Suprapubic skin (tissue), 4 donors: ENCODE measurements around the gene MUCL3. TPM values are rescaled to one million over a fixed set of nuclear protein-coding genes. Genes with fewer than 3 reads are reported as not detected.

ENCODE experiments used
- DNase-seq, 2 donors: peaks; one replicate each; pipeline ENCODE4 v3.0.0-alpha.2; 2019; ENCODE audit warnings: low spot score in 2 of 2
- H3K27ac ChIP-seq: fragments of 200-600 bp; sonication (generic); one replicate; pipeline ENCODE4 v1.5.1; 2019
- H3K27me3 ChIP-seq: fragments of 200-600 bp; sonication (generic); one replicate; pipeline ENCODE4 v1.5.1; 2019
- H3K36me3 ChIP-seq: fragments of 200-600 bp; sonication (generic); one replicate; pipeline ENCODE4 v1.5.1; 2019
- H3K4me1 ChIP-seq: fragments of 200-600 bp; sonication (generic); one replicate; pipeline ENCODE4 v1.5.1; 2019
- H3K4me3 ChIP-seq: fragments of 200-600 bp; sonication (generic); one replicate; pipeline ENCODE4 v1.5.1; 2019; ENCODE audit warnings: mild to moderate bottlenecking
- H3K9me3 ChIP-seq: fragments of 200-600 bp; sonication (generic); one replicate; pipeline ENCODE4 v1.5.1; 2019
- EP300 ChIP-seq: sonication (generic); formaldehyde crosslinking; IDR thresholded peaks from one replicate; pipeline ENCODE4 v1.6.1; 2017; ENCODE audit warnings: antibody characterized with exemption
- POLR2A ChIP-seq, 2 donors: fragments of 450-650 bp; IDR thresholded peaks; one replicate each; pipeline ENCODE4 v1.6.1; 2017; ENCODE audit warnings: antibody characterized with exemption in 2 of 2, mild to moderate bottlenecking in 2 of 2, moderate library complexity in 2 of 2
- POLR2AphosphoS5 ChIP-seq, 3 donors: sonication (generic); formaldehyde crosslinking; IDR thresholded peaks; one replicate each; pipeline ENCODE4 v1.6.1; 2017; ENCODE audit warnings: antibody characterized with exemption in 3 of 3
- WGBS: methylation state at CpG from one replicate; pipeline ENCODE4 v1.1.5; 2018; 5-methylcytosine and 5-hydroxymethylcytosine counted together
- total RNA-seq, 4 donors: library from RNA; depleted of rRNA; stranded (reverse); fragments of >200 nt; gene quantifications; one replicate each; pipeline ENCODE4 v1.1.0, GENCODE V29; 2016
- TF ChIP-seq, protein P1 (sequence below), 2 donors: fragments of 200-600 bp in 1 of 2; fragments of 450-650 bp in 1 of 2; sonication (generic) in 1 of 2; IDR thresholded peaks; one replicate each; pipeline ENCODE4 v1.5.1; 2016 to 2019; ENCODE audit warnings: antibody characterized with exemption in 2 of 2, mild to moderate bottlenecking in 1 of 2, moderate library complexity in 1 of 2

The MUCL3 gene
- total RNA-seq, 4 donors from 2014 or later = not detected

DNA sequence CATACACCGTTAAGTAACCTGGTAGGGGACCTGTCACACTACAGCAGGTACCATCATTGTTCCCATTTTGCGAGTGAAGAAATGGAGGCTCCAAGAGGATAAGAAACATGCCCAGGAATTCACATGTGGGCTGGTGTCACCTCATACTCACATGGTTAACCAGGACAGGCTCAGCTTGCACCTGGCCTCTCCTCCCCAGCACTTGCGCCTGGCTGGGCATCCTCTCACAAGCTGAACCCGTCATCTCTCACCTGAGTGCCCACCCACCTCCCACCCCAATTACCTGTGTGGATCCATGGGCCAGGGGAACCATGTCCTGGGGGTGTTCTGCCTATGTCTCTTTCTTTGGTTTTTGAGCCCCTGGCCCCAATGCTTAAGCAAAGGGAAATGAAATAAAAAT, 10.3 kb upstream of the MUCL3 start:
- no peak overlapping the region for H3K4me3 ChIP-seq
- TF ChIP-seq POLR2AphosphoS5 (IDR thresholded peaks at IDR 0.05) (no peak), POLR2A (IDR thresholded peaks at IDR 0.05) (no peak), EP300 (no peak)
- TF ChIP-seq, protein P1, sequence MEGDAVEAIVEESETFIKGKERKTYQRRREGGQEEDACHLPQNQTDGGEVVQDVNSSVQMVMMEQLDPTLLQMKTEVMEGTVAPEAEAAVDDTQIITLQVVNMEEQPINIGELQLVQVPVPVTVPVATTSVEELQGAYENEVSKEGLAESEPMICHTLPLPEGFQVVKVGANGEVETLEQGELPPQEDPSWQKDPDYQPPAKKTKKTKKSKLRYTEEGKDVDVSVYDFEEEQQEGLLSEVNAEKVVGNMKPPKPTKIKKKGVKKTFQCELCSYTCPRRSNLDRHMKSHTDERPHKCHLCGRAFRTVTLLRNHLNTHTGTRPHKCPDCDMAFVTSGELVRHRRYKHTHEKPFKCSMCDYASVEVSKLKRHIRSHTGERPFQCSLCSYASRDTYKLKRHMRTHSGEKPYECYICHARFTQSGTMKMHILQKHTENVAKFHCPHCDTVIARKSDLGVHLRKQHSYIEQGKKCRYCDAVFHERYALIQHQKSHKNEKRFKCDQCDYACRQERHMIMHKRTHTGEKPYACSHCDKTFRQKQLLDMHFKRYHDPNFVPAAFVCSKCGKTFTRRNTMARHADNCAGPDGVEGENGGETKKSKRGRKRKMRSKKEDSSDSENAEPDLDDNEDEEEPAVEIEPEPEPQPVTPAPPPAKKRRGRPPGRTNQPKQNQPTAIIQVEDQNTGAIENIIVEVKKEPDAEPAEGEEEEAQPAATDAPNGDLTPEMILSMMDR (IDR thresholded peaks at IDR 0.05) = no peak
- H3K9me3 ChIP-seq = no peaks in the 10 kb centered on the region
- H3K27ac ChIP-seq = no peak overlapping the region
- no peak for DNase-seq
- H3K27me3 ChIP-seq = no peaks in the 10 kb centered on the region
- H3K4me1 ChIP-seq = no peaks in the 10 kb centered on the region
- WGBS = 96% methylated on average over 4 of the region's 4 CpGs
- H3K36me3 ChIP-seq = peaks cover 15% of the 10 kb centered on the region

DNA sequence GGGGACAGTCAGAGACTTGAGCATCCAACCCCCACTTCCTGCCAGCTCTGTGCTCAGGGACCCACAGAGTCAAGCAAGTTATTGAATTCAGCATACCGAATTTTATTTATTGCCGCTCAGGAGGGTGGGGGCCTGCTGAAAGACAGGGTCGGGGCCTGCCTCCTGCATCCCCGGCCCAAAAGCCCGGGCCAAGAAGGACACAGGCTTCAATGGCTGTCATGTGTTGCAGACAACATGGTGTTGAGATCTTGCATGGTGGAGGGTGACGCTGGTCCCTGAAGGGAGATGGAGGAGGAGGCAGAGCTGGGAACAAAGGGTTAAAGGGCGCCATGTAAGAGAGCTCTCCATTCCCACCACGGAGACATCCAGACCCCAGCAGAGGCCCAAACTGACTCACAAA, 9.5 kb upstream of the MUCL3 start:
- Histone ChIP-seq H3K27ac (no peak overlapping the region), H3K36me3 (peaks cover 7% of the 10 kb centered on the region), H3K4me1 (no peaks in the 10 kb centered on the region), H3K27me3 (no peaks in the 10 kb centered on the region), H3K9me3 (no peaks in the 10 kb centered on the region), H3K4me3 (no peak overlapping the region)
- 64% methylated on average over 8 of the region's 8 CpGs for WGBS
- no peak for DNase-seq
- TF ChIP-seq POLR2AphosphoS5 (IDR thresholded peaks at IDR 0.05) (no peak), EP300 (no peak), POLR2A (IDR thresholded peaks at IDR 0.05) (no peak)
- TF ChIP-seq, protein P1 (IDR thresholded peaks at IDR 0.05) = no peak

DNA sequence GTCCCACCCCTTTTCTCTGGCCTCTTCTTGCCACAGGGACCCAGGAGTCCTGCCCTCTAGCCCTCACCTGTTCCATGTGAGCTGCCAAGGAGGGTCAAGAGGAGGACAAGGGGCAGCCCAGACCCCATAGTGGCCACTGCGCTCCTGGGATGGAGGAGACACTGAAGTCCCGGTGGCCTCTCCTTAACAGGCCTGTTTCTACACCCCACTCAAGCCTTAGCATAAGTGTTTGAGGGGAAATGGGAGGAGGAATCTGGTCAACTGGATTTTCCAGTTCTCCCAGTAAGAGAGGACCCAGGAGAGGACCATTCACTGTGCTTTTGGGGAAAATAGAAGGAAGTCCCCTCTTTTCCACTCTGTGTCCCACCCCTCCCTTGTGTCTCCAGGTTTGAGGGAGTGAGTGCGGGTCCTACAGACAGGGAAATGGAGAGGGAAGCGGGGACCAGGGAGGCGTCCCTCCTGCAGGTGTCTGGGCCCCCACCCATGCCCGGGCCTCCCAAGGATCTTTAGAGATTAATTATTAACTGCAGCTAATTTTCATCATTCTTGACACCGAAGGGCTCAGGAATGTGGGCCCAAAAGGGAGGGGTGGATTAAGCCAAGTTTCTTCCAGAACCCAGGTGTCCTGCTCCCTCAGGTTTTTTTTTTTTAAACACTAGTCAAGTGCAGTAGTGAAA, 8.7 kb upstream of the MUCL3 start, which contains the start of gene SFTA2:
Gene SFTA2, minus strand, starts transcription at position 202 of the 677 bp plus-strand sequence. Its CDS starts 74 bp downstream, at position 128.
- 84% methylated on average over 7 of the region's 7 CpGs for WGBS
- H3K4me3 ChIP-seq = no peak within 1 kb of the TSS
- DNase-seq = no peak
- TF ChIP-seq EP300 = no peak
- no peak for TF ChIP-seq POLR2AphosphoS5 (IDR thresholded peaks at IDR 0.05)
- TF ChIP-seq POLR2A (IDR thresholded peaks at IDR 0.05) = no peak
- TF ChIP-seq, protein P1 (IDR thresholded peaks at IDR 0.05) = no peak
- no peaks in the 10 kb centered on the region for H3K27me3 ChIP-seq
- H3K9me3 ChIP-seq = no peaks in the 10 kb centered on the region
- H3K4me1 ChIP-seq = no peaks in the 10 kb centered on the region
- H3K36me3 ChIP-seq = no peaks in the 10 kb centered on the region
- no peak within 1 kb of the TSS for H3K27ac ChIP-seq

DNA sequence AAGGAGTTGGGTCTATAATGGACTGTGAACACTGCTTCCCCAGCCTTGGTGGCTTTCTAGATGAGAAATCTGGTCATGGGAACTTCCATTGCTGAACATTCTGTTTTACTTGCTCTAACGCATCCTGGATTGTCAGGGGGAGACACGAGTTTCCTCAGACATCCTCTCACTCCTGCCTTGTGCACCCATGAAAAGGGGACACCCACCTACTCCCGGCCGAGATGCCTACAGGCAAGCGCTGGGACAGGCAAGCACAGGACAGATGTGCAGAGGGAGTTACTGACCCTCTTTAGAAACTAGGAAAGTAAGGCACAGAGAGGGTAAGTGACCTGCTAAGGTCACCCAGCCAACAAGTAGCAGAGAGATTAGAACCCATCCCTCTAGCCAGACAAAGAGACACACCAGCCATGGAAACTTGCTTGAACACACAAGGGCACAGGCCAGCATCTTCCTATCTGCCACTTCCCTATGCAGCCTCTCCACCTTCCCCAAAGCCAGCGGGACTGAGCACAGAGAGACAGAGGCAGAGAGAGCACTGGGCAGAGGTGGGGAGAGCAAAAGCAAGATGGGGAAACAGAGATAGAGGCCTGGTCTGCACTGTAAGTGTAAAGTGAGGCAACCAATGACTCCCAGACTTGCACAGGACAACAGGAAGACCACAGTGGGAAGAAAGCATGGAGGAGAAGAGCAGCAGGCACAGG, 8.0 kb upstream of the MUCL3 start:
- 81% methylated on average over 6 of the region's 6 CpGs for WGBS
- no peaks in the 10 kb centered on the region for H3K9me3 ChIP-seq
- no peaks in the 10 kb centered on the region for H3K36me3 ChIP-seq
- no peaks in the 10 kb centered on the region for H3K4me1 ChIP-seq
- no peak for DNase-seq
- no peak overlapping the region for H3K4me3 ChIP-seq
- TF ChIP-seq, protein P1 (IDR thresholded peaks at IDR 0.05) = no peak
- no peak for TF ChIP-seq POLR2AphosphoS5 (IDR thresholded peaks at IDR 0.05)
- TF ChIP-seq POLR2A (IDR thresholded peaks at IDR 0.05) = no peak
- no peak for TF ChIP-seq EP300
- no peaks in the 10 kb centered on the region for H3K27me3 ChIP-seq
- H3K27ac ChIP-seq = no peak overlapping the region

DNA sequence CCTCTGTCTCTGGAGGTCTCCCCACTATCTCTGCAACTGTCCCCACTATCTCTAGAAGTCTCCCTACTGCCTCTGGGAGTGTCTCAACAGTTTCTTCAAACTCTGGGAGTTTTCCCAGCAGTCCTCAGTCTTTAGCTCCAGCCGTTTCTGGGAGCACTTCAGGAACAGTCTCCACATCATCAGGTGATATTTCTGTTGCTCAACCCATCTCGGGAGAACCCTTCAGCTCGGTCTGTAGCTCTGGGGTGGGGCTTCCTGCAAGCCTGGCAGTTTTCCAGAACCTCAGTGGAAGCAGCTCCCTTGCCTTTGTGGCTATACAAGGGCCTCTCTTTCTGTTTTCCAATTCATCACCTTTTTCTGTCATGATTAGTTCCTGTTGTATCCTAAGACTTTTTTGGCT, 5.8 kb upstream of the MUCL3 start:
- no peaks in the 10 kb centered on the region for H3K36me3 ChIP-seq
- no peaks in the 10 kb centered on the region for H3K9me3 ChIP-seq
- 14% methylated on average over 3 of the region's 3 CpGs for WGBS
- no peaks in the 10 kb centered on the region for H3K27me3 ChIP-seq
- no peak overlapping the region for H3K4me3 ChIP-seq
- DNase-seq = no peak
- H3K4me1 ChIP-seq = no peaks in the 10 kb centered on the region
- TF ChIP-seq, protein P1 (IDR thresholded peaks at IDR 0.05) = no peak
- TF ChIP-seq EP300 = no peak
- no peak for TF ChIP-seq POLR2A (IDR thresholded peaks at IDR 0.05)
- TF ChIP-seq POLR2AphosphoS5 (IDR thresholded peaks at IDR 0.05) = no peak
- no peak overlapping the region for H3K27ac ChIP-seq
